HUDEP-2 (cell line): Measurements from ENCODE around the gene GPR31.

Experiments
- DNase-seq, 76 experiments: peaks; one replicate each; lab custom pipeline; 2025; ENCODE audit not compliant: unreplicated experiment in 76 of 76; lab: John Stamatoyannopoulos, UW

GPR31 gene

DNA sequence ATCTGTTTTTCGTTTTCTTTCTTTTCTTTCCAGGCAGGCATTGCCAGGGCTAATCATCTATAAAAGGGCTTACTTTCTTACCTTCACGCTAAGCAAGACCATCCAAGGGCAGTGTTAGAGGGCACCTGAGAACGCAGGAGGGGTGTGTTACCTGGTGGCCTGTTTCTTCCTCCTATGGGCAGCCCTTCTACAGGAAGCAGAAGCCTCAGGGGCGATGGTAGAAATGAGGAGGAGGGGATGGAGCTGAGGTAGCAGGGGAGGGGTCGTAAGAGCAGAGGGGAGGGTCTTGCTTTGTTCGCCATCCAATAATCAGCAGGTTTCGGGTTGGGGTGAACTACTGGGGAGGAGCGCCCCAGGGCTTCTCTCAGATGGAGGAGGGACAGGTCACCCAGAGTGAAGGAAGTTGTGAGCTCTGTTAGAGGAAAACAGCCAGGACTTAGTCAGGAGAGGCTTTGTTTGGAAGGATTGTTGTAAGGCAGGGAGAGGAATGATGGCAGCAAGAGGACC, 36.4 kb downstream of the GPR31 start:
- no peak for DNase-seq

DNA sequence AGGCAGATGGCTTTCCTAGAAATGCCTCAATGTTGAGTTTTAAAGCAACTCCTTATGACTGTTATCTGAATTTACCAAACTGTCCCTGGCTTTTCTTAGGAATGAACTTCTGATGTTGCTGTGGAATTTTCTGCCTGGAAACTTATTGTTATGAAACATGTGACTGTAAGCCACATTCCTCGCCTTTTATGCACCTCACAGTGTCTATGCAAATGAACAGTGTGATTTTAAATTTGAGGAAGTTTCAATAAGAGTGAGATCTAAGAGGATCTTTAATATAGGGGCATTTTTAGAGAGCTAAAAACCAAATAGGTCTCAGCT, 37.2 kb downstream of the GPR31 start:
- no peak for DNase-seq

DNA sequence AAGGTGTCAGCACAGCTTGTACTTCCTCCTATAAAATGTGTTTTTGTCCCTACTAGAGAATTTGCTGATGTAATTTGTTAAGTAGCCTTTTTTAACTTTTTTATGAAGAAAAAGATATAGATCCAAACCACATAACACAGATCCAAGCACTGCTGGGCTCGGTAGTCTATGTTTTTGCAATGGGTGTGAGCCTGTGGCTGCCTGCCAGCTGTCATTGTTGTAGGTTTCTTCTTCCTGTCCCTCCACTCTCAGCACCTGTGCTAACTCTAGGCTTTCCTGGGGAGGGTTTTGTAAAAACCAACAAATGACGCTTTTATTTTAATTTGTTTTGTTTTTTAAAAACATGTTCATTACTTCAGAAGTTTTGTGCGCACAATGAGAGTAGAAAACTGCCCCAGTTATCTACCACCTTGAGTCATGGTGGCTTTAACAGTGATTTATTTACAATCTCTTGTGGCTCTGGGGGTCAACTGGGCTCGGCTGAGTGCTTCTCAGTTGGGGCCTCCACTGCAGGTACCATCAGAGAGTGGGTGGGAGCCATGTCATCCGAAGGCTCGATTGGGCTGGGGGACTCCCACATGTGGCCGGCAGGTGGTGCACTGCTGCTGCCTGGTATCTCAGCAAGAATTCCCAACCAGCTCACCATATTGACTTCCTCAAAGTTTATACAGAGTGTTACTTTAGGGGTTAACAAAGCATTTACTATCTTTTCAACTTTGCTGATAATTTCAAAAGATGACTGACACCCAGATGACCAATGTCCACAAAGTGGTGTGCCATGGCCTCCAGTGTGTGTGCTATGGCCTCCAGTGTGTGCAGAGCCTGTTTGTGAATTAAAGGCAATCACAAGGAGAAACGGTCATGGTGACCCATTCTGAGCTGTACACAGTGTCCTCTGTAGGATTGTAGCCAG, 37.9 kb downstream of the GPR31 start:
- no peak for DNase-seq

DNA sequence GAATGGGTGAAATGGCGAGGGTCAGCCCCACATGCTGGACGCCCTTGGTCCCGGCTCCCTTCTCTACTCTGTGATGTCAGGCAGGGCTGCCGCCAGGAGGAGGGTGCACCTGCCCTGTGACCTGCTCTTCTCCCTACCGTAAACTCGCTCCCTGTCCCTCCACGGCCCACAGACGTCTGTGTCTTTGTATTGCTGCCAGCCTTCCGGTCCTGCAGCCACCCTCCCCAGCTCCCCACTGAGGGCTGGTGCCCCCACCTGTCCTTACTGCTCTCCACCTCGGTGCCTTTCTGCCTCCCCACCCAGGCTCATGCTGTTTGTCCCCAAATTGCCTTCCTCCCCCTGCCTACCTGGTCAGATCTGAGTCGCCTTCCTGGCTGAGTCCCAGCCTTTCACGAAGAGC, 38.9 kb downstream of the GPR31 start:
- DNase-seq, result no peak

DNA sequence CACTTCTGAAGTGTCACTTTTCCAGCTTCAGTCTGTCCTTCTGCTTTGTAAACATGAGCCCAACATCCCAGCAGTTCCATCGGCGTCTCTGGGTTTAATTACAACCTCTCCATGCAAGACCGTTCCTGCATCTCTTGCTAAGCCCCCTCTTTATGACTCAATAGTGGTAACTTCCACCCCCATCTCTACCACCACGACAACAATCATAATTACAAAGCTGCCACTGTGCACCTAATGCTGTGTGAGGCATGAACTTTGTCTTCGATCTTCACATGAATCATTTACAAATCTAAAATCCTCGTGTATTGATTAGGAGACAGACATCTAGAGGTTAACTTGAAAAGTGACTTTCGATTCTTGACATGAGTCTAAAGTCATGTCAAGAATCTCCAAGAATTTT, 39.8 kb downstream of the GPR31 start:
- DNase-seq, result no peak

DNA sequence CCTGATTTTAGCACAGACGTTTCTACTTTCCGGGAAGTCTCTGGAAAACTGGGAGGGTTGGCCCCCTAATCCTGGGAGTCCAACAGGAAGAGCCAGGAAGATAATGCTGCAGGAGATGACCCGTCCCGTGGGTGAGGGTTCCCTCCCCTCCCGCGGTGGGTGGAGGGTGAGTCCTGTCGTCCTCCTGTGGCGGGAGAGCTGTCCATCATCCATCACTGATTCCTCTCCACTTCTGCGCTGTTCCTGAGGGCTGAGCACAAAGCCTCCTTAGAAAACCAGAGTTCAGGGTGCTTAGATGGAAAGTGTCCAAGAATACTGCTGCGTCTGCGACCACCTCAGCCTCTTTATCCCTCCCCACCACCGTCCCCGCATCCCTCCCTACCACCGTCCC, 40.9 kb downstream of the GPR31 start:
- no peak for DNase-seq

DNA sequence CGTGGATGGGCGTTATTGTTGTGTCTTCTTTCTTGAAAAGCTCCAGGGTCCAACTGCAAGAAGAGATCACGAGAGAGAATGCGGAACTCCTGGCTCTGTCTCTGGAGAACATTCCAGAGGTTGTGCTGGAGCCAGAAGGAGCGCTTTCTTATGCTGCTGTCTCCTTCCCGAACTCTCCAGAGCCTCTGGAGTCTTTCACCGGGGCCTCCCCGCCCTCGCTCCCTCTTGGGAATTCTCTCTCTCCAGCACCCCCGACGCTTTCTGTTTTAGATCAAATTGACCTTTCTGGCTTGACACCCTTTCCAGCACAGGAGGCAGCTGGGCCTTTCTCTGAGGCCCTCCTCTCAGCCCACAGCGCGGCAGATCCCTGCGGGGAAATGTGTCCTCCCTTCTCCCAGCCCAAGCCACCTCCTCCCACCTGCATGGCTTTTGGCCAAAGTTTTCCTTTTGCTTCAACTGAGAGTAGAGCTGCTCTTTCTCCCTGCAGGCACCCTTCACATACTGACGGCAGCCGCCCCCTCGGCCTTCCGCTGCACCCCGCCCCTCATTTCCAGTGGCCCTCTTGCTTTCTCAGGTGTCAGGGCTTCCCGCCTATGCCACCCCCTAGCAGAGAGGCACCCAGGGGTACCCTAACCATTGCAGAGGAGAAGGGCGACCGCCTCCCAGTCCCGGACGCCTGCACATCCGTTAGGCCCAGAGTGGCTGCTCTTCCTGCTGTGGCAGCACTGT, 41.5 kb downstream of the GPR31 start:
- no peak for DNase-seq

DNA sequence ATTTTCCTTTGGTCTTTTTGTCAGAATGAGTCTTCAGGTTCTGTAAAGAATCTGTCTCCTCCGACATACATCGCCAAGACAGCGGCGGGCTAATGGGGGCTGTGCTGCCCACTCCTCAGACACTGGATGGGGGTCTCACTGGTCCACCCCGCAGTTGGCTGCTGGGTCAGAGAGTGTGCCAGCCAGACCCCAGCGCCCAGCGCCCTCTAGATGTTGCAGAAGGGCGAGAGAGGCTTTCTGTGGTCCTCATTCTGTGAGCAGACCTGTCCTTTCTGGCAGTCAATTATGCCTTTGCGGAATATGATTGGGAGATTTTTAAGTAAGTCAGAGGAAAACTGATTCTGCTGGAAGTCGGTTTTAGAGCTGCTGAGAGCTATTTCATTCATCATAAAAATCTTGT, 42.7 kb downstream of the GPR31 start:
- no peak for DNase-seq

DNA sequence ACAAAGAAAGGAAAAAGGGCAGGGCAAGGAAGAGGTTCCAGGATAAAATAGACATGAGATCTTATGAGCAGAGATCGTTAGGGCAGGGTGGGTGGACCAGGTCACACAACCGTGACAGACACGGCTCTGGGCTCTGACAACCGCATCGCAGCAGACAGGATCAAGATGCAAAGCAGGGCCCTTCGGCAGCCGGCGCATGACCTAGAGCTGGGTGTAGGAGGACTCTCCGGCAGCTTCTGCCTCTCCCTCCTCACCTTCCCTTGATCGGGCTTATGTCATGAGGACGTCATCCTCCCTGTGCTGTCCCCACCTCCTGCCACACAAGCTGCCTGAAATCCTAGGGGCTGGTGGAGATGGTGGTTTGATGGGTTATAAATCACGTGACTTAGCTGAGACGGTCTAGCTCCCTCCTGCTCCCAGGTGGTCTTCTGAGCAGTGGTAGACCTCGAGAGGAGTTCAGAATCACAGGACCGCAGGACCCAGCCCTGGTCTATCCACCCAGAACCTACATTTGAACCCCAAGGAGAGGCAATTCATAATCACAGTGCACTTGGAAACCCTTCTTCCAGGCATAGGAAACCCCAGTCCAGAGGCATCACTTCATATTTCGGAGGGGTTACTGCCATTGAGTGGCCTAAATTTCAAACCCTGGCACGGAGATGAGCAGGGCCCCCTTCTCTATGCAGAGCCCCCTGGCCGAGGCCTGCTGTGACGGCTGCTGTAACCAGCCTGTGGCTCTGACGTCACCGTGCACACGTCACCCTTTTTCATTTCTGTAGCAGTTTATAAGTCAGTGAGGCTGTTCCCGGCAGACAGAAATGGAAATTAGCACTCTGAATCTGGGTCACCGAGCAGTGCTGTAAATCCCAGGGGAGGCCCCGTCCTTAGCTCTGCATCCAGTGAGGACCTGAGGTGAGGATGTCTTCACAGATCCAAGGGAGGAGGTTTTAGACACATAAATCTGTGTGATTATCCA, 43.6 kb downstream of the GPR31 start:
- DNase-seq, result no peak

DNA sequence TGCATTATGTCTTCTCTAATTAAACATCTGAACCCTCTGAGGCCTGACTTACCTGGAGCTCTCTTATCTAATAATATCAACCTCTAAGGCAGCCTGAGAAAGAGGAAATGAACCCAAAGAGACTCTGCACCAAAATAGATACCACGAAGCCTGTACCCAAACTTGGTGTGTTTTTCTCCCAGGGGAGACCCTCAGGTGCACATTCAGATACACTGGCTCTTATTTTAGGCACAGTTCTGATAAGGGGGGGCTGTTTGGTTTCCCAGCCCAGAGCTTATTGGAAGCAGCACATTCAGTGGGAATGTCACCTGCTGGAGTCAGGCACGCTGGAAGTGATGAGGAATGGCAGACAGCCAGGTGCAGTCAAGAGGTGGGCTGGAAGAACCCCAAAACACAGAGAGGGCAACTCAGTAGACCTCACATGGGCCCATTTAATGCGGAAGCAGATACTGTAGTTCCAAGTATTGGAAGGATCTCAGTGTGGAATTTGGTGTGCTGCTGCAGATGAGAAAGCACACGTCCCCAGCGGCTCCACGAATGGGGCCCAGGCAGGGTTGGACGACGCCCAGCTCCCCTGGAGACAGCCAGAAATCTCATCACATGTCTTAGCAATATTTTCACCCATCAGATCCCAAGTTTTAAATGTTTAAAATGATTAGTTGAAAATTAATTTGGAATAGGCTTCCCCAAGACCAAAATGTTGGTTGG, 44.6 kb downstream of the GPR31 start:
- no peak for DNase-seq

DNA sequence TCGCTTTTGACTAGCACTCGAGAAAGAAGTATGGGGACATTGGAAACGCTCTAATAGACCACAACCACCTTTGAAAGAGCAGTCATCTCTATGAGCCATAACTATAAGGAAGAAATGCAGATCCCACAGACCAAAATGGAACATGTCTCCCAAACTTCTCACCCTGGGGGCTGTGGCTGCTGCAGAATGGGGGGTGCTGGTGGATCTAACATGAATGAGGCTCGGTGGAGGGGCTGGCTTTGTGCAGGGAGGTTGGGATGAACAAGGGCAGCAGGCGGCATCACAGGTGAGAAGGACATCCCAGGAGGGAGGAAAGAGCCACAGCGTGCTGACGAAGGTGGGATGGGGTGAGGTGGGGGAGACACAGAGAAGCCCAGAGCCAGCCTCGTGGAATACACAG, 45.4 kb downstream of the GPR31 start:
- no peak for DNase-seq

DNA sequence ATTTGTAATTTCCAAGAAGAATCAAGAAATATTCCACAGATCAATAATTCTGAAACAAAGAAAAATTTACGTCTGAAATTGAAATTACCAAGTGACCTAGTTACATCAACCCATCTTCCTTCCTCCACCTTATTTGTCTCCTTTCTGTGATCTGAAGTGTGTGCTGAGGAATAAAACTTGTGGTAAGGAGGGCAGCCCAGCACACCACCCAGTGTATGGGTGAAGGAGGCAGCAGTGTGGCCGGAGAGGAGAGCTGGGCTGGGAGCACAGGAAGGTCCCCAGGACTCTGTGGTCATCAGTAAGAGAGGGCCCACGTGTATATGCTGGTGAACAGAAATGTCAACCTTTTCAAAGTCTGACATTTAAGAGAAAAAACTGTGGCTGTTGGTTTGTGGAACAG, 46.2 kb downstream of the GPR31 start:
- no peak for DNase-seq

DNA sequence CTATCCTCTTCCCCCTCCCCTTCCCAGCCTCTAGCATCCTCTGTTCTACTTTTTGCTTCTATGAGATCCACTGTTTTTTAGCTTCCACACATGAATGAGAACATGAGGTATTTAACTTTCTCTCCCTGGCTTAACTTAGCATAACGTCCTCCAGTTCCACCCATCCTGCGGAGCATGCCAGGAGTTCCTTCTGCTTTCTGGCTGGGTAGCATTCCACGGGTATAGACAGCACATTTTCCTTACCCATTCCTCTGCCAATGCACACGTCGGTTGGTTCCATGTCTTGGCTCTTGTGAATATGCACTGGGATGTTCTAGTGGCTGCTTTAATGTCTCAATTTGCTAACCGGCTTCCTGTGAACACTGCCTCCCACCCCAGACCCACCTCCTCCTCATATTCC, 48.1 kb downstream of the GPR31 start:
- DNase-seq, result no peak

DNA sequence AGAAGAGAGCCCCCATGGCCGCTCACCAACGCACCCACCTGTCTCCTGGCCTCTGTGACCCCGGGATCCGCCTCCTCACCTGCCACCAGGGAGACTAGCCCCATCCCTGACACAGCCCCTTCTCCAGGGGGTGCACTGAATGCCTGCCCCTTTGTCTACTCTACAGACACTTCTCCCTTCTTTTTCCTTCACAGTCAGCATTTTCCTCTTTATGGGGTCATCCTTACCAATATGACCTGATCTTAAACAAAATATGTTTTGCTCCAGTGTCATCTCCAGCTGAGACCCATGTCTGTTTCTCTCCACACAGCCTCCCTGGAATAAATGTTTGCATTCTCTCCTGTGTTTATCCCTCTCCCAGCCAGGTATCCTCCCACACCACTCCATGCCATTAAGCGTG, 49.5 kb downstream of the GPR31 start:
- DNase-seq, result no peak

DNA sequence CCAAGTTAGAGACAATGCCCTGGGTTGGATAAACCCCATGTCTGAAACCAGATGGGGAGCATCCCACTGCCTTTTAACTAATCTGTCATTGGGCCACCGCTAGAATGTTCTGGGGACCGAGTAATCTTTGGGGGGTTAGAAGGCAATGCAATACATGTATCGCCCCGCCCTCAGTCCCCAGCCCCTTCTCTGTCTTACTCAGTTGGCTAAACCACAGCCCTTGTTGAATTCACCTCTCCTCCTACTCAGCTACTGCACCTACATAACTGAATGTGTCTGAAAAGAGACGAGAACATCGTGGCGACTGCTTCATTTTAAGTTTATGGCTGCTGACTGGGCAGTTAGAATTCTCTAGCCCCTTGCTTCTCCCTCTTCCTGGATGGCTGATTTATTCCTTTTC, 50.0 kb downstream of the GPR31 start:
- DNase-seq, result no peak

DNA sequence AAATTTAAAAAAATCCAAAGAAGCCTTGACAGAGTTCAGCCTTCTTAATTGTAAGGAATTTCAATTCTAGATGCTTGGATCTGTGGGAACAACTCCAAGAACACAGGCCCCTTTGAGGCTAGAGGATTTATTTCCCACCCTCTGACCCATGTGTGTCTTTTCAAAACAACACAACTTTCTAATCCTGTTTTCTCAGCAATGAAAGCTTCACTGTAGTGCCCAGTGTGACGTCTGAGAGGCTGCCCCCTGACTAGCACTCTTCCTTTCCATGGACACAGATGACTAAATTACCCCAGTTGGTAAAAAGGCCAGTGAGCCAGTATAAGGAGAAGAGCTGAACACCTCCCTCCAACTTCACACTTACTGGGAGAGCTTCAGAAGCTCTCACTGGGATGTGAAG, 51.4 kb downstream of the GPR31 start:
- no peak for DNase-seq
